ENCODE results near the gene LARP1B.
"Not testable (repeated sequence)": the region's sequence is repeated elsewhere in the genome, so short reads cannot be mapped to it uniquely, and the experiment has no call there.

- TF ChIP-seq CTCF (IDR thresholded peaks at IDR 0.05; ENCODE audit: low read depth, low read length); MYC (IDR thresholded peaks at IDR 0.05; ENCODE audit: low read depth, low read length); POLR2A (IDR thresholded peaks at IDR 0.05; ENCODE audit: extremely low read depth, insufficient read length); MAX (IDR thresholded peaks at IDR 0.05; ENCODE audit: low read depth, low read length): not testable (repeated sequence)
Measured at GRCh38 chr4:128047514-128047913, 13.6 kb upstream of the LARP1B start.
